ENCODE data around the gene C1QTNF5.

Gene C1QTNF5

DNA sequence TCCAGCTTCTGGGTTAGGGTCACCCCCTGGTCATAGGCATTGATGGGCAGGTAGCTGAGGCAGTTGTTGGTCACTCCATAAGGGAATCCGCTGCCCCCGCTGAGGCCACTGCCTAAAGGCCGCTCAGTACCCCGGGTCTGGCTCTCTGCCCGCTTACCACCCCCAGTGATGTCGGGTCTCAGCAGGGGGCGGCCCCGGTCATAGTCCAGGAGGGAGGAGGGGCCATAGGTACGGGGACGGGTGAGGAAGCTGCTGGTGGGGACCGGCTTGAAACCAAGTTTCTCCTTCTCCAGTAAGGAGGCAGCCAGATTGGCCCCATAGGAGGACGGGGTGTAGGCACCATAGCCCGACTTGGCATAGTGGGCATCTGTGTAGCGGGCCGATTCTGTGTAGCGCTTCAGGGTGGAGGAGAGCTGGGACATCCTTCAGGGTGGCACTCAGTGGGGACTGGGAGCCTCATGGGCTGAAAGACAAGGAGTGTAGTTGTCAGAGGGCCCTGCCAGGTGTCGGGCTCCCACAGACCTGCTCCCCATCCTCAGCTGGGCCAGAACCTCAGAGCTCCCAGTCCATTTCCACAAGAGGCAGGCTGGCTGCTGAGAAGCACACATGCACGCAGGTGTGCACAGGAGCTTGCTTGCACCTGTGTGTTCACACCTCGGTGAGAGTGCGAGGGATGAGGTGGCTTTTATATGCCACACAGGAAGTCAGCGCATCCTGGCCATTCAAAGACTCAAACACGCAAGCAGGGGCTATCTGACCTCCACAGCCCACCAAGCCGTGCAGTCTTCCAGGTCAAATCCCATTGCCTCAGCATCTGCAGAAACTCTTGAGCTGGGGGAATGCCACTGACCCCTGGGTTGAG is 32.6 kb upstream of the C1QTNF5 start:
- DNase-seq (ENCODE audit: low read depth in 2 of 2): no peak

DNA sequence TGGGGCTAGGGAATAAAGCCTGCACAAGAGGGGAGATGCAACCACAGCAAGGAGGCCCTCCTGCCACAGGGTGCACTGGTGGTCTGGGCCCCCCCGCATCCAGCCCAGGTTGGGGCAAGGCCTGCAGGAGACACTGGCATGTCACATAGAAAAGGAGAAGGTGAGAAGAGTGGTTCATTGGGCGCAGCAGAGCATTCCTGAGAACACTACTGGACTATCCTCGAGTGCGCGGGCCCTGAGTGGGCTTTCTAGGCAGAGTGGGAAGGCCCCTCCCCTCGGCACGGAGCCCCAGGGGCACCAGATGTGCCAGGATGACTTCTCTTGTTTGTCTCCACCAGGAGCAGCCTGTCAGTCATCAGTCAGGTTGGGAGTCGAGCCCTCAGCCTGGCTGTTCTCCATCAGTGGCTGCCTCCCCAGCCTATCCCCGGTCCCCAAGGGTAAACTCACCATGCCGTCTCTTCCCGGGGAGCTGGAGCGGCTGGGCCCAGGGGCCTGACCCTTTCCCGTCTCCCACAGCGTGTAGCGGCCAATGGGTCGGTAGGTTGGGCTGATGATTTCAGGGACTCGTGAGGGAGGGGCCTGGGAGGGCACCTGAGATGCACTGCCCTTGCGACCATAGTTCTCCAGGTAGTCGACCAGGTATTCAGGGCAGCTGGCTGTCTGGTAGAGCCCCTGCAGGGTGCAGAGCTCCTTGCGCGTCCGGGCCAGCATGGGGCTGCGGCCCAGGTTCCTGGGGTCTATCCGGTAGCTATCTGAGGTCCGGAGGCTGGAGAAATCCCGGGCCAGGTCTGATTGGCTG is 31.8 kb upstream of the C1QTNF5 start:
- DNase-seq (ENCODE audit: low read depth in 2 of 2): no peak

DNA sequence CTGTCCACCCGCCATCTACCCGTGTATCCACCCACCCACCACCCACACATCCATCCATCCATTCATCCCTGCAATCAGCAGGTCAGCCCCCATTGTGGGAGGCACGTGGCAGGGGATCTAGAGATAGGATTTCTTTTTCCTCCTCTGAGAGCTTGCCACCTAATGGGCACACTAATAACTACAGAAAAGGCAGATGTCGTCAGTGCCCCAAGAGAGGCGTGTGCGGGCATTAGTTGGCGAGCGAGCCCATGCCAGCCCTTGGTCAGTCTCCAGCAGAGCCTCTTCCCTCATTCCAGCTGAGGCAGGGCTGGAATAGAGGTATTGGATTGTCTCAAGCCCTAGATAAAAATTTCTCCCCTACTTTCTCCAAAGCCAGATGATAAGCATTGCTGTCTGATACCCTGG is 31.1 kb upstream of the C1QTNF5 start:
- DNase-seq (ENCODE audit: low read depth in 2 of 2): no peak

DNA sequence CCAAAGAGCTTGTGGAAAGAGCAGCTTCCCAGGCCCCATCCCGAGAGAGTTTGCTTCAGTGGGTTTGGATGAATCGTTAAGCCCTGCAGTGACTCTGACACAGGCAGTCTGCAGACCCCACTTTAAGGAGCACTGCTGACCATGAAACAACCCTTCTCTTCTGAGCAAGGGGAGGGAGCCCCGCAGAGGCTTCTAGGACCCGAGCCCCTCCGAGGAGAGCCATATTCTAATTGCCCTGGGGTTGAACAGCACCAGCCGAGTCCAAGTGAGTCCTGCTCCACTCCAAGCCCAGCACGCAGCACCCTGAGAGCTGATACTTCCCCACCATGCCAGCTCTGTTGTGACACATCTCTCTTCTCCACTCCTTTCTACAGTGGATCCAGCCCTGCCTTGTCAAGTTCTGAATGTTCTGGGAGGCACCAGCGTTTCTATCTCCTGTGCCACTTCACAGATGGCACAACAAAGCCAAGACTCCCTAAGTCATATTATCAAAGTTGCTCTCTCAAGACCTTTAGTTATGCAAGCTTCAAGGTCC is 30.5 kb upstream of the C1QTNF5 start:
- DNase-seq (ENCODE audit: low read depth in 2 of 2): no peak

DNA sequence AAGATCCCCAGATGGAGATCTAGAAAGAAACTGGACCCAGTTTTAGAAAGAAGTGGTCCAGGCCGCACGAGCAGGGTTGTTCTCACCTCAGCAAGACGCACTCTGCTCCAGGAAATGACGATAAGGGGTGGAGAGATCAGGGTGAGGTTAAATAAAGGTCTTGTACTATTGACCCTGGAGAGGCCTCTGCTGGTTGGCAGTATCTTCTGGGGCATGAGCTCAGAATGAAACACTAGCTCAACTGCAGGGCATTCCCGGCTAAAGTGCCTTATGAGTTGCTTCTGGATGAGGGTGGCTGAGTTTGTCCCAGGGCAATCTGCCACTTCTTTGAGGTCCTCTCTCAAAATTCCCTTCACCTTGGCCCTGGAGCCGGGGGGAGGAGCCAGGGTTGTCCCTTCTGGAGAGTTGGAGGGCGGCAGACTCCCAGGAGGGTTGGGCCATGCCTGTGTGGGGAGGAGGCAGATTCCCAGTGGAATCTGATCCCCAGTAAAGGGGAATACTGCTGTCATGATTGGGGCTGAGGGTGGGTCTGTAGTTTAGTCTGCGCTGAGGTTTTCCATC is 29.9 kb upstream of the C1QTNF5 start:
- no peak for DNase-seq (ENCODE audit: low read depth in 2 of 2)

DNA sequence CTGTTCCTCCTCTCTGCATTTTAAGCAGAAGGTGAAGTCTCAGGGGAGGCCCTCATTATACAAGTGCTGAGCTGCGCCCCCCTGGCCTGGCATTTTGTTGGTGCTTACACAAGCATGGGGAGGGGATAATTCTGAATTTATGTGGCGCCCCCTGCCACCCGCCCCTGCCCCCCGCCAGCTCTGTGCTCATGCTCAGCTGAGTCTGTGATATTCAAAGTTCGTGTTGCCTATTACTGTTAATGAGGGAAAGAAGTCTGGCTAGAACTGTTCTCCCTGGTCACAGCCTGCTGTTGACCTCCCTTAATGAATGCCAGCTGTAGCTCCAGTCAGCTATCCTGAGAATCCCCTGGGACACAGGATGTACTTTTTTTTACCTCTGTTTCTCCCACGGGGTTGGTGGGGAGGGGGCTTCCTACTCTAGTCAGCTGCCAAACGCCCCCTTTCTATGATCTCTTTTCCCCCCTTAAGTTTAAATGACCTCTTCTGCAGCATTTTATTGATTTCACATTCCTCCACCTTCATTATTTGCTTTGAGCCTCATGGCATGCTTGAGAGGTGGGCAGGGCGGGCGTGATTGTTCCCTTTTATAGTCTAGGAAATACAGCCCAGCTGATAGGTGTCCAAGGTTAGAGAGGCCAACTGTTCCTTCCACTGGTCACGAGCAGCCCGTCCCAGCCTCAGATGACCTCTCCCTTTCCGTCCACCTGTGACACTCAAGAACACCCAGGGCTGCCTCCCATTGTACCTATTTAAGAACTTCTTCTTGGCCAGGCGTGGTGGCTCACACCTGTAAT is 28.6 kb upstream of the C1QTNF5 start:
- DNase-seq (ENCODE audit: low read depth in 2 of 2): no peak

DNA sequence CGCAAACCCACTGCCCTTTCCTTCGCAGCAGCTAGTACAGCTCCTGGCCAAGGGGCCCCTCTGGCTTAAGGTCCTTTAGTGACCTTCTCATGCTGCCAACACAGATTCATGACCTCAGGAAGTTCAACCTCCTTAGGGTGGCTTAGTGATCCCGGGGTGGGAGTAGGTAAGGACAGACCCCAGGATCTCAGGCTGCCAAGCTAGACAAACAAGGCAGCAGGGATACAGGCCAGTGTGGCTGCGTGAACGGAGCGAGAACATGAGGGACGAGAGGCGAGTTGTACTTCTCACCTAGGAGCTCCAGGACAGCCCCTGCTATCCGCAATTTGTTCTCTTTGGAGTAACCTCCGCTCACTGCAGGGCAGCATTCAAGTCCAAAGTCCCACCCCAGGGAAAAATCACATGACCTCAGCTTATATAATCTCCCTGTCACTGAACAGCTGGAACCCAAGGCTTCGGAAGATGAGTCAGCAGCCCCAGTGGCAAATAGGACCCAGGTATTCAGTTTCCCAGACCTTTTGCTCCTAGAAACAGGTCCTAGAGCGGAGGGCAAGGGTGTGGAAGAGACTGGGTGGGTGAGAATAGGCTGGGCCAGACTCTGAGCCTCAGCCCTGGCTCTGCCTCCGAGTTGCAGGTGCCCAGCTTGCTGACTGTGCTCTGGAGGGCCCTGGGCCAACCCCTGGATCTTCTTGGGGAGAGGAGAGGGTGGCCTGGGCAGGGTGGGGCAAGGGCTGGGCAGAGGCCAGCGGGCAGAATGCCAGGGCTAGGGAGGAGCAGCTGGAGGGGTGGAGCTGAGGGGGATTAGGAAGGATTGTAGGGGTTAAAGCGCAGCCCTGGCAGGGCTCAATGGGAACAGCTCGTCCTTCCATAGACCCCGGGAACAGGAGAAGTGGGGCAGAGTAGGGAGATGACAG is 27.7 kb upstream of the C1QTNF5 start:
- DNase-seq (ENCODE audit: low read depth in 2 of 2): no peak

DNA sequence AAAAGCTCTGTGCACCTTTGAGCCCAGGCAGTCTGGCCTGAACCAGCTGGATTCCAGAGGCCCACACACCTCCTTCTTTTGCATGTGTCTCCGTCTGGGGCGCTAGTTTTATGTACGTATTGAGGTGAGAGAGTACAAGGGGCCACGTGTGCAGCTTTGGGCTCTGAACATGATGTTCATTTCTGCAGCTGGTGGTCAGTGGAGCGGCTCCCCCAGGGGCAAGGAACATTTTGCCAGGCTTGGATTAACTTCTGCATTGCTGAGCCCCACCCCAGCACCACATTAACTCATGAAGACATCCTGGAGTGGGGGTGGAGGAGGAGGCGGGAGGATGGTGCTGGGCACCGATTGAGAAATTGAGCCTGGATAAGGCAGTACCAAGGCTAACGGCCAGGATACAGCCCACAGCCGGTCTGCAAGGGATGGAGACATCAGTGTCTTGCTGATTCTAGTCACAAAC is 27.0 kb upstream of the C1QTNF5 start:
- DNase-seq (ENCODE audit: low read depth in 2 of 2): no peak

DNA sequence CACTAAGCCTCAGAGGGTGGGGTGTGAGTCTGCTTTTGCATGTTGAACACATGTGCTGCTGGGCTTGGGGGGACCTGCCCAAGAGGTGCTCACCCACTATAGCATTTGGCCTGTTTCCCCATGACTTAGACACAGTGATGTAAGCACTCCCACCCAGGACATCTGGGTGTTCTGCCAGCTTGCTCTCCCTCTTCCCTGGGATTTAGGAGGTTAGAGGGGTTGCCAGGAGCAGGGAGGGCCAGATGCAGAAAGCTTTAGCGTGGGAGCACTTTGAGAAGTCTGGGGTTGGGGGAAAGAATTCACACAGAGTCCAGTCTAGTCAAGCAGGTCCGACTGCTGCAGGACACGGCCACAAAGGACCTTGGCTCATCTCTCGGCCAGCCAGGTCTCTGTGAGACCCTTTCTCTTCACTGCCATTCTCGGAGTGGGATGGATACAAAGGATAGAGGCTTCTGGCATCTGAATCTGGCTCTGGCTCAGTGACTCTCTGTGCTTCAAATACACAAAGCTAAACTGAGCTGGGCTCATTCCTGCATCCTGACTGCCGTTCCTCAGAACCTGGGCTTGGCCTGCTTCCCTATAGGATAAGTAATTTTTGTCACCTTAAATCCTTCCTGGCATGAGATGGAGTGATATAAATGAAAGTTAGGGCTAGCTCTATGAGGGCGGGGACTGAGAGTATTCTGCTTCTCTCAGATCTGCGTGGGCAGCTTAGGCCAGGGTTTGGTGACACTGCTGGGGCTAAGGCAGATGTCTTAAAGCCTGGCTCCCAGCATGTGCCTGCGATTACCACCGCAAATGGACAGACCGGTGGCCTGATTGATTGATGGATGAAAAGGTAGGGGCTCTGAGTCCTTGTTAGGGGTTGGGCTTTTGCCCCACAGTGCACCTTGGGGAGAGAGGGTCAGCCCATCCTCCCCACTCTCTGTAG is 26.3 kb upstream of the C1QTNF5 start:
- no peak for DNase-seq (ENCODE audit: low read depth in 2 of 2)

DNA sequence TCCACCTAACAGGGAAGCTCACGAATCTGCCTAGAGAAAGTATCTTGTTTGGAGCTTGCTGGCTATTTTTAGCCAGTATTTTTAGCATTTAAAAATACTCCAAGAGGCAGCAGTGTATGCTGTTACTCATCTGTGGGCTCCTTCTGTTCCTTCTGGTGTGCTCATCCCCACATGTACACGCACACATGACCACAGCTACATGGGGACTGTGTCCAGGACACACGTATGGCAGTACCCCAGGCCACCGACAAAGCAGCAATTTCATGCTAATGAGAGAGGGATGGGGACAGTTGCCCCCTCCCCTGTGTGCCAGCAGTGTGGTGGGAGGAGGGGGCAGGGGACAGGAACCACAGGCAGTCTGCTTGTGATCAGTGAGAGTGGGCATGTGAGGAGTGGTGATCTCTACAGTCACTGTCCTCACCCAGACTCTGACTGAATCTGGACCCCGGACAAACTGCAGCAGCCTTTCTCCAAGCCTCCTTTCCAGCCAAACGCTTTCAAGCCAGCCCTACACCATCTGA is 24.4 kb upstream of the C1QTNF5 start:
- DNase-seq (ENCODE audit: low read depth in 2 of 2): no peak

DNA sequence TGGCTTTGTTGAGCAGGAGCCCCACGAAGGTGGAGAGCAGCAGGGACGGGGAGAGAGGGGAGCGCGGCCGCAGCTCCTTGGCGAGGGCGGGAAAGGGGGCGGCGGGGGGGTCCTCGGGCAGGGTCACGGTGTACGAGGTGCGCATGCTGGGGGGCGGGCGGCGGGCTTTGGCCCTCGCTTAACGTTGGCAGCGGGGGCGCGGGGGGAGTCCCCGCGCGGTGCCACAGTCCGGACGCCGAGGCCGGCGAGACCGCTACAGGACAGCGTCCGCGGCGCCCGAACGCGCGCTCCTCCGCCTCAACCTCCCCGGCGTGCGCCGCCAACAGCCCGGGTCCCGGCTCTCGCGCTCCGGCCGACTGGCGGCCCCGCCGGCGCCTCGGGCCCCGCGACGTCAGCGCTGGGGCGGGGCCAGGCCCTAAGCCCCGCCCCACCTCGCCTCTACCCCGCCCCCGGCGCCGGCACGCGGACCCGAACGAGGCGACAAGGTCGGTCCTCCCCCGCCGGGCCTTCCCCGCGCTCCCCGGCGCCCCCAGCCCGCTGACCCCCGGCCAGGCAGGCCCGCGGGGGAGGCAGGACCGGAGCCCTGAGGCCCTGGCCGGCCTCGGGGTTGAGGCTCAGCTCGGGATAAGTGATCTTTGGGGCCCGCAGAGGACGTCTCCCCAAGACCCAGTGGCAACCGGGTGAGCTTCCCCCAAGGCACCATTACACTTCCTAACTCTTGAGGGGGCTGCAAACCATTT is 23.3 kb upstream of the C1QTNF5 start:
- DNase-seq (ENCODE audit: low read depth in 2 of 2): peak; percentile 9 to 42

DNA sequence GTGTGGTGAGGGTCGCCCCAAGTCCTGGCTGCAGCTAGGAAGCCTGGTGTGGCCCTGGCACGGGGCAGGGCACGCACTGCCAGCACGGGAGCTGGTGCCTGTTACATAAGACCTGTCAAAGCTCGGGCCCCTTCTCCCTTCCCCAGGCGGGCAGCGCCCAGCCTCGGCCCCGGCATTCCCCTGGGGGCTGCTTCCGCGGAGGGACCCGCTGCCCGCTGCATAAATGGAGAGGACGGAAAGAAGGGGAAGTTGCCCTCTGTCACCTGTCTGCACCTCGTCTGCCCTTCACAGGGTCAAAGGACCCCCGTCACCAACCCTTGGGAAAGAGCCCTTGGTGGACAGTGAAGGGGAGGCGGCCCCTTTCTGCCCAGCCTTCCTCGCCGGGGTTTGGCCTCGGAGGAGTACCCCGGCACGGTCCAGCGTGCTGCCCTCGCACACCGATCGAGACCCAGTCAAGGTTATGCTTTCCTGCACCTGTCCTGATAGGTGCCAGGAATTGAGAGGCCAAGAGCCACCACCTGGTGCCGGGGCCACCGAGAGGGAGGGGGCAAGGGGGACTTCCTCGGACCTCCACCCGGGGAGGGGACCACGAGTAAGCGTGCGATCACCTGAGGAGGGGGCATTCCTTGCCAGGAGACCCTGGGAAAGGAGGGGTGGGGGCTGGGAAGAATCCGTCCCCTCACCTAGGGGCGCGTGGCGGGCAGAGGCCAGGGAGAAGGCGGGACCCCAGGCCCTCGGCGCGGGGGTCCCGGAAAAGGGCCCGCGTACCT is 22.6 kb upstream of the C1QTNF5 start:
- no peak for DNase-seq (ENCODE audit: low read depth in 2 of 2)

DNA sequence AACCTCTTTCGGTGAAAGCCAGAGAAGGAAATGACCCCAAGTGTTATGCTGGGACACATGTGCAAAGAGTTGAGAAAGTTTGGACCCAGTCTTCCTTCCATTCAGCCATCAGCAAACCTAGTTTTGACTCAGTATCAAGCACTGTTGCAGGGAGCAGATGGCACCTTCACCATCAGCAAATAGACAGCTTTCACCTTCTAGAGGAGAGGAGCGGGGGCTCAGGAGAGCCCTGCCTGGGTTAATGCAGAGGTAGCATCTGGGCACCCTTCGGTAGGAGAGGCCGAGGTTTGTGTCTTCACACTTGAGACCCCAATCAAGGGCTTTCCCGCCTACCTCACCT is 22.0 kb upstream of the C1QTNF5 start:
- no peak for DNase-seq (ENCODE audit: low read depth in 2 of 2)

DNA sequence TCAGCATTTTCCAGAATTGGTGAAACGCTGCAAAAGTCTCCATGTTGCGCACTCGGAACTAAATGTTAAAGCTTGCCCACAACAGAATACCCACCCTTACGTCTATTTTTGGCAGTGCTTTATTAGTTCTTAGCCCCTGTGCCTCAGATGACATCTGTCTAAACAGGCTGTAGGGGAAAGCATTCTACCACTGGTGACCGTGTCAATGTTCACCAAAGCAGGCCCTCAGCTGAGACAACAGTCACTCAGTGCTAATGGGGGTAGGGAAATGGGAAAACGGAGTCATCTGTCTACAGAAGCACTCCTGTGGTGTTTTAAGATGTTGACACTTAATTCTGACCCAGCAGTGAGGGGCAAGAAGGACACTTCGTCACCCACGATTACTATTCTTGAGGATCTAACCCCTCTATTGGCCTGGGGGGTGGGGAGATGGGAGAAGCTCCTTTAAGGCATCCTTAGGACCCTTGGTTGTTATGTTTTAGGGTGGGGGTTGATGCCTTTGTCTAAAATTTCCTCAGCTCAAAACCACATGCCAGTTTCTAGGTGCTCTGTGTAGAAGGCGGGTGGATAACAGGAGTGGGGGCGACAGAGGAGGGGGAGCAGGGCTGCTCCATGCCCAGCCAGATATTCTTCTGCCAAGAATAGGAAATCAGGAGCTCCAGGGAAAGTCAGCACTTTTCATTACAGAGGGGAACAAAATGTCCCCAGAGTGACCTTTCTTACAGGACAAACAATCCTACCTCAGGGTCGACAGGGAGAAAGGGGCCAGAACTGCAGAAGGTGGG is 21.4 kb upstream of the C1QTNF5 start:
- DNase-seq (ENCODE audit: low read depth in 2 of 2): no peak

DNA sequence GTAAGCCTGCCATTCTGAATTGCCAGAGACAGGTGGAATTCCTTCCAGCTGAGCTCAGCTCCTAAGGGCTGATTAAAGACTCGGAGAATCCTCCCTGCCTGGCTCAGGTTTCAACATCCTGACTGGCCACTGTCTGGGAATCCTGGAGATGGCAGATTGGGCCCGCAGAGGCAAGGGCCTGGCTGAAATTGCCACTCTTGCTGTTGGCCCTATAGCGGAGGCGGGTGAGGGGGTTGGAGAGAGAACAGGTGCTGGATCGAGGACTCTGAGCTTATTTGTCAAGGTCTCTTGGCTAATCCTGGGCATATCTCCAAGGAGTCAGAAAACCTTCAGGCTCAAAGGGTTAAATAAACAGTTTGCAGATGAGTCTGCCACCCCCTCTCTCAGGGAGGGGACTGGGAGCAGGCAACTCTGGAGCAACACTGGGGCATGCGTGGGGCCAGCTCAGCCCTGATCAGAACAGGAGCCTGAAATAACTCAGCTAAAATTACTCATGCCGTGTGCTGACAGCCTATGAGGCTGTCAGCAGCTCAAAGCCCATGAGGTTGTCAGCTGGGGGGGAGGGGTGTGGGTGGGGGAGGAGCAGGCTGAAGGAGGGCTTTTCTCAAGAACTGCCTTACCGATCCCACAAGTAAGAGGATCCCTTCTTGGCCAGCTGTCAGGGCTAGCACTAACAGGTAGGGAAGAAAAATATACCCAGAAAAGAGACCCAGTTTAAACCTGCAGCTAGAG is 20.5 kb upstream of the C1QTNF5 start:
- DNase-seq (ENCODE audit: low read depth in 2 of 2): no peak
